CD4-positive, alpha-beta T cell treated with Interferon alpha-2 for 1 hour (primary cell): ENCODE data around the gene RFC4.

Experiments
- DNase-seq, 2 donors: peaks; one replicate each; pipeline ENCODE4 v3.0.0-alpha.2; 2020 to 2022

The RFC4 gene

DNA sequence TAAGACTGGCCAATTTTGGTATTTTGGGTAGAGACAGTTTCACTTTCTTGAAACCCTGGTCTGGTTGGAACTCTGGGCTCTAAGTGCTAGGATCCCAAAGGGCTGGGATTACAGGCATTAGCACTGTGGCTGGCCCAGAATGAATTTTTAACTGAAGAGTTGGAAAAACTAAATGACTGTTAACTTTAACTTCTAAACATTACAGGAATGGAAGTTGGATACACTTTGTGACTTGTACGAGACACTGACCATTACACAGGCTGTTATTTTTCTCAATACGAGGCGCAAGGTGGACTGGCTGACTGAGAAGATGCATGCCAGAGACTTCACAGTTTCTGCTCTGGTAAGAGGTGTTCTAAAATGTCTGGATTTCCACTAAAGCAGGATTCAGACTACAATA lies 19.4 kb downstream of the RFC4 start:
- DNase-seq: no peak

DNA sequence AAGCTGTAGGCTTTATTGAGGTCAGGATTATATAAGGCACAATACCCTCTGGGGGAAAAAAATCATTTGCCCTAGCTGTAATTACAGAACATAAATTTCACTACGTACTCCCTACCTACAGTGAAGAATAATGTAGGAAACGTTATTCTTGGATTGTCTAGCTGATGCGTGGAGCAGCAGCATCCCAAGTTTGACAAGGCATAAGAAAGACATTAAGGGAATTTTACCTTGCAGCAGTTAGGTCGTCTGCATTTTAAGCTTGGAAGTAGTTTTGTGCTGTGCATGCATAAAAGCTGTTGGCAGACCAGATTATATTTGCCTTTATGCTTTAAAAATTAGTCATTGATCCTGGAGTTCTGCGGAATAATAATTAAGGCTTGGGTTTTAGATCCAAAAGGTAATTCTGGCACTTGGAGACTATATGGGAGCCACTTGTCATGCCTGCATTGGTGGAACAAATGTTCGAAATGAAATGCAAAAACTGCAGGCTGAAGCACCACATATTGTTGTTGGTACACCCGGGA lies 20.7 kb downstream of the RFC4 start:
- no peak for DNase-seq

- no peak for DNase-seq
These were observed 21.3 kb downstream of the RFC4 start for GRCh38 chr3:186784820-186785494.

DNA sequence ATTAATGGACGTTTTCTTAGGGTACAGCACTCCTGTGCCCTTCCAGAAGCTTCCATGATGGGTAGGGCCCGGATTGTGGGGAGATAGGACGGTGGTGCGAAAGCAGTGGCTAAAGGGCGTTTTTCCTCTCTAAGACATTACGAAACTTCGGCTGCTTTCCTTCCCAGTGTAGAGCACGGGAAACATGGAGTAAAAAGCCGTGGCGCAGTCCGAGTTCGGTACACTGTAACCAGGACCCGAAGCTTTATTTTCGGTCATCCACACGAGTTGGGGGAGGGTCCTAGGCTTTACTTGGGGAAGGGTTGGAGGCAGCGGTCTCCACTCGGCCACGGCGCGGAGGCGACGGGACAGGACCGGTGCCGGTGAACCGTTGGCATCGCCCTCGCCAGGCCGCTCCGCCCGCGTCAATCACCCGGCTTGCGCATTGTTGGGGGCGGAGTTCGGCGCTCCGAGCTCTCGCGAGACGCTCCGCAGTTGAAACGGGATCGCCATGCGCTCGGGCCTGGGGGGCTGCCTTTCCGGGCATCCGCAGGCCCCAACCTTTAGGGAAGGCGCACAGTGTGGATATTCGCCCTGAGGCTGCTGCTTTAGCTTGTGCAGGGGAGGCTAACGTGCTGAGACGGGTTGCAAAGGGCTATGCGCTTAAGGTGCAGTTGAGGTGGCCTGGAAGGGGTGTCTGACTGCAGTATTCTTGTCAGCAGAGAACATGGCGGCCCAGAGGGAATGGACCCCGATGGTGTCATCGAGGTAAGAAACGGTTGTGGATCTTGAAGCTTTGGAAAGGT lies 22.4 kb downstream of the RFC4 start:
- DNase-seq: peak; percentile 80 to 86

DNA sequence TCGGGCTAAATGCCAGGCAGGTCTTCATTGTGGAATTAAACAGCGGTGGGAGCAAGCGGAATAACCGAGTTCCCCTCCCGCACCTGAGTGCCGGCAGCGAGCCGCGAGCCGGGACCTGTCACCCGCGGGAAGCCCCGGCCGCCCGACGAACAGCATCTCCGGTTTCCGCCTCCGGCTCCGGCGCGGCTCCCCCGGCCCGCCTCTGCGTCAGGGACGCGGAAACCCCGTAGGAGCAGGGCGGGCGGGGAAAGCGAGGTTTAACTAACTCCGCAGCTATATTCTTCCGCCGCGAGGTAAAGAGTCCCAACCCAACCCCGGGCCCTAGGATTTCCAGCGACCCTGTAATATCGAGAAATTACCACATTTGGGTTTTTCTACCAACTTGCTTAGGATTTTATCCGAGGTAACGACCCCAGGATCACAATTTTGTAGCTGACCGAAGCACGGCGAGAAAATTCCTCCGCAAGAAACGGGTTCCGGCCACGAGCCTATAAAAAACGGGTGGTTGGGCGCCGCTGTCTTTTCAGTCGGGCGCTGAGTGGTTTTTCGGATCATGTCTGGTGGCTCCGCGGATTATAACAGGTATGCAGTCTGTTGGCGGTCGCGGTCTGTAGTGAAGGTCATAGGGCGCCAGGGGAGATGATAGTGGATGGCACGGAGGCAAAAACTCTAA lies 23.1 kb downstream of the RFC4 start, which contains the start of gene EIF4A2:
EIF4A2 (plus strand) TSS at position 520 of the 673 bp plus-strand sequence; CDS start at position 554, 34 bp downstream.
- peak; percentile 89 to 94 for DNase-seq

GRCh38 chr3:186782542-186783057 lies 23.7 kb downstream of the RFC4 start:
- DNase-seq: no peak

- DNase-seq: no peak
These were observed 27.1 kb downstream of the RFC4 start for GRCh38 chr3:186779204-186779603.

DNA sequence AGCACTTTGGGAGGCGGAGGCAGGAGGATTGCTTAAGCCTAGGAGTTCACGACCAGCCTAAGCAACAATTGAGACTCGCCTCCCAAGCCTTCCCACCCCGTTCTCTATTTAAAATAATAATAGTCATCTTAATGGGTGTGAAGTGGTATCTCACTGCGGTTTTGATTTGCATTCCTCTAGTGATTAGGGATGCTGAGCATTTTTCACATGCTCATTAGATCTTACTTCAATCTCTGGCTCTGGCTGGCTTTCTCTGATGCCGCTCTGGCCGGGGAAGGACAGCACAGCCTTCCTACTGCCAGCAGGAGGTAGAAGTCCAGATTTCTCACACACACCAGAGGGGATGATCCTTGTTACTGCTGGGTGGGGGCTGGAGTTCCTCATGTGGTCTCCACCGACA lies 30.3 kb downstream of the RFC4 start:
- no peak for DNase-seq

GRCh38 chr3:186772701-186773417 lies 33.4 kb downstream of the RFC4 start:
- DNase-seq: peak; percentile 63 to 66

GRCh38 chr3:186772281-186772694 lies 34.0 kb downstream of the RFC4 start:
- DNase-seq: no peak

GRCh38 chr3:186760897-186761447 lies 45.3 kb downstream of the RFC4 start:
- DNase-seq: no peak

DNA sequence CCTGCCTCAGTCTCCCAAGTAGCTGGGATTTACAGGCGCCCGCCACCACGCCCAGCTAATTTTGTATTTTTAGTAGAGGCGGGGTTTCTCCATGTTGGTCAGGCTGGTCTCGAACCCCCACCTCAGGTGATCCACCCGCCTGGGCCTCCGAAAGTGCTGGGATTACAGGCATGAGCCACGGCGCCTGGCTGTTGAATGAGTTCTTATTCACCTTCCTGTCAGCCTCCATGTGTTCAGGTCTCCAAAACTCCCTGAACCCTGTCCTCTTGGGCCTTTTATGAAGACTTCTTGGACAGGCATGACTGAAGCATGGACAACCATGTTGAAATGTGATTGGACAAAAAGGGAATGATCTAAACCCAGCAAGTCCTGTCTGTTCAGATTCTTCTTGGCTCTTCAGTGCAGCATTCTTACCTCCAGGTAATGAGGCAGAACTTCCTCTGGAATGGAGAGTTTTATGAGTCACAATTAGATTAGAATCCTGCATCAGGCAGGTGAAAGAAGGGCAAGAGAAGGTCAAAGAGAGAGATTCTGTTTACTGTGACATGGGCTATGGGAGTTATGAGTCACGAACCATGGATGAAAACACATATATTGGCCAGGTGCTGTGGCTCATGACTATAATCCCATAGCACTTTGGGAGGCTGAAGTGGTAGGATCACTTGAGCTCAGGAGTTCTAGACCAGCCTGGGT lies 46.0 kb downstream of the RFC4 start:
- DNase-seq: no peak

- no peak for DNase-seq
These were observed 46.9 kb downstream of the RFC4 start for GRCh38 chr3:186759231-186759930.

DNA sequence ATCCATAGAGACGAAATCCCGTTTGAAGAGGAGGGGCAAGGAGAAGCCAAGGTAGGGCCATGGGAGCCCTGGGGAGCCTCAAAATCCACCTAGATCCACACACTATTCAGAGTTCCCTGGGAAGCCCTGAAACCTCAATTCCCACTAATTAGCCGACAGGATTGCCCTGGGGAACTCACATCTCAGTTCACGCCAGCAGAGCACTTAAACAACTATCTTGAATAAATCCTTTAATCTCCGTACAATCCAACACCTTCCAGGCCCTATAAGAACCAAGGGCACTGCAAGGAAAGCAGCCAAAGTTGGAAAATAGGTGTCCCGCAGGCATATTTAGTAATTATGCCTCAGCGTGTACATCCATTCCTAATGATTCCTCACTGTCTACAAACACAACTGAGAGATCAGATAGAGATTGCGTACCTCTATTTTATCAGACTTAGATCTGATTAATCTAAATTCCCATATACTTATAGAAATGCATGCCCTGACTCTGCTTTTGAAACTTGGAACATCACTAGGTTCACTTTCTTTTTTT lies 48.5 kb downstream of the RFC4 start:
- no peak for DNase-seq

- DNase-seq: no peak
These were observed 49.1 kb downstream of the RFC4 start for GRCh38 chr3:186757214-186757613.

- no peak for DNase-seq
These were observed 51.4 kb downstream of the RFC4 start for GRCh38 chr3:186754871-186755270.

DNA sequence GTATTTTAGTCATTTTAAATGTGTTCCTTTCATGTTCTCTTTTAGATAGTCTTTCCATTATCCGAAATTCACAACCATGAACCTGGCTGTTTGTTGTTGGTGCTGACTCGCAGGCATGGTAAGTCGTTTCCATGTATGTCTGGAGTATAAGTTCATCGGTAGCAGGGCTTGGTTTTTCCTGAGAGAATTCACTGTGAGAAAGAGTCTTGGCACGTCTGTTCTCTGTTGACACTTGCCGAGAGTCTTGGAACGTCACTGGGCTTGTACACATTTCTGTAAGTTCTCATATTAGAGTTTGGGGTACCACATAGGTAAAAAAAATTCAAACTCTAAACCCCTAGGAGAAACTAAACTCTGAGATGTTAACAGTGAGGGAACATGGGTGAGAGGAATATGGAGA lies 52.3 kb downstream of the RFC4 start:
- no peak for DNase-seq

GRCh38 chr3:186751480-186751879 lies 54.8 kb downstream of the RFC4 start:
- DNase-seq: no peak

DNA sequence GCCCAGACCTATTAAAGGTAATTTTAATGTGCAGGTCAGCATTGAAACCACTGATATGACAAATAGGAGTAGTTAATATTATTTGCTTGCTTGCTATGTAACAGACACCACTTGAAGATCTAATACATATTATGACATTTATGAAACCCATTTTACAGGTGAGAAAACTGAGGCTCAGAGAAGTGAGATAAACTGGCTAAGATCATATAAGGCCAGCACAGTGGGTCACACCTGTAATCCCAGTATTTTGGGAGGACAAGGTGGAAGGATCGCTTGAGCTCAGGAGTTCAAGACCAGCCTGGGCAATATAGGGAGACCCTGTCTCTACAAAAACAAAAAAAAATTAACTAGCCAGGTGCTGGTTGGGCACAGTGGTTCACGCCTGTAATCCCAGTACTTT lies 56.0 kb downstream of the RFC4 start:
- DNase-seq: no peak

DNA sequence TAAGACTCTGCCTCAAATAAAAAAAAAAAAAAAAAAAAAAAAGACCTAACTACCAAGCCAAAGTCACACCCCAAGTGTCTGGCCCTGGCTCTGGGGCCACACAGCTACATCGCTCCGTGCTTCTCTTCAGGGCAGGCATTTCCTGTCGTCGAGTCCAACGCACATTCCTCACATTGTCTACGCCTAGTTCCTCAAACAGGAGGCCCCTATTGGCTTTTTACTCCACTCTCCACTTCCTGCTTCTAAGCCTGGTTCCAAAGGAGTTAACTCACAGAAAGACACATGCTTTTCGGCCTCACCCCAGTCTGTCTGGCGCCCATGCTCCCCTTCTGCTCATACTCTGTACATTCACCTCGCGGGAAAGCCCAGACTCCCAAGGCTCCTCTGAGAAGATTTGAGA lies 60.3 kb downstream of the RFC4 start:
- DNase-seq: peak; percentile 4 to 10

DNA sequence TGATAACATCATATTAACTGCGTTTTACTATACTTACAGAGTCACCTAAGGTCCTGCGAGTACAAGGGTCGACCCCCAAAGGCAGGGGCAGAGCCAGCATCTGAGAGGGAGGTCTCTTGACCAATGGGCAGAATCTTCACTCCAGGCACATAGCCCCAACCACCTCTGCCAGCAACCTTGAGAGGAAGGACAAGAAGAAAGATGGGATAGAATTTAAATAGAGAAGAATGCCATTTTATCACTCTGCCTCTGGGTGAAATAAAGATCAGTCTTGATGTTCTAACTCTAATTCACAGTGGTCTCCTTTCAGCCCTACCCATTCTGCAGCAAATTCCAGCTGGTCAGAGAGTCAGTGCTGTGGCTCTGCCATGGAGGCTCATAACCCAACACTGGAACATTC lies 62.6 kb downstream of the RFC4 start:
- no peak for DNase-seq
